HepG2 (cell line): Measurements from ENCODE around the gene UNKL. TPM values are rescaled to one million over a fixed set of nuclear protein-coding genes. Genes with fewer than 3 reads are reported as not detected.

Experiments used
- BRCA1 ChIP-seq: sonication (generic); formaldehyde crosslinking; IDR thresholded peaks from 2 replicates; pipeline ENCODE4 v1.4.0; 2020; ENCODE audit warnings: missing genetic modification reagents
- CC2D1A ChIP-seq: sonication (generic); formaldehyde crosslinking; IDR thresholded peaks from 2 replicates; pipeline ENCODE4 v1.8.1; 2023; ENCODE audit warnings: mild to moderate bottlenecking, missing genetic modification reagents
- MYNN ChIP-seq: sonication (generic); formaldehyde crosslinking; IDR thresholded peaks from 2 replicates; pipeline ENCODE4 v1.4.0; 2020; ENCODE audit warnings: mild to moderate bottlenecking, low read depth, missing genetic modification reagents
- TEAD2 ChIP-seq: sonication (generic); formaldehyde crosslinking; IDR thresholded peaks from 2 replicates; pipeline ENCODE4 v1.9.0; 2021; ENCODE audit warnings: missing genetic modification reagents
- TOE1 ChIP-seq: sonication (generic); formaldehyde crosslinking; IDR thresholded peaks from 2 replicates; pipeline ENCODE4 v1.4.0; 2020; ENCODE audit warnings: mild to moderate bottlenecking, missing genetic modification reagents
- XRCC5 ChIP-seq: fragments of 200-400 bp; formaldehyde crosslinking; optimal IDR thresholded peaks from 2 replicates; pipeline ENCODE3; 2017; ENCODE audit warnings: mild to moderate bottlenecking, low read length
- ZBTB21 ChIP-seq: sonication (generic); formaldehyde crosslinking; IDR thresholded peaks from 2 replicates; pipeline ENCODE4 v1.4.0; 2020; ENCODE audit warnings: missing genetic modification reagents
- ZBTB38 ChIP-seq: sonication (generic); formaldehyde crosslinking; IDR thresholded peaks from 2 replicates; pipeline ENCODE4 v1.5.1; 2020; ENCODE audit warnings: mild to moderate bottlenecking, missing genetic modification reagents
- ZFP41 ChIP-seq: sonication (generic); formaldehyde crosslinking; IDR thresholded peaks from 2 replicates; pipeline ENCODE4 v1.4.0; 2020; ENCODE audit warnings: mild to moderate bottlenecking, missing genetic modification reagents, borderline replicate concordance
- ZNF335 ChIP-seq: sonication (generic); formaldehyde crosslinking; IDR thresholded peaks from 2 replicates; pipeline ENCODE4 v1.4.0; 2020; ENCODE audit warnings: missing genetic modification reagents
- ZNF441 ChIP-seq: sonication (generic); formaldehyde crosslinking; IDR thresholded peaks from 2 replicates; pipeline ENCODE4 v1.7.0; 2021; ENCODE audit warnings: missing genetic modification reagents, borderline replicate concordance
- ZNF446 ChIP-seq: sonication (generic); formaldehyde crosslinking; IDR thresholded peaks from 2 replicates; pipeline ENCODE4 v1.5.0; 2020; ENCODE audit warnings: mild to moderate bottlenecking, missing genetic modification reagents
- ZNF660 ChIP-seq: sonication (generic); formaldehyde crosslinking; IDR thresholded peaks from 2 replicates; pipeline ENCODE4 v1.5.1; 2020; ENCODE audit warnings: mild to moderate bottlenecking, low read depth, missing genetic modification reagents, borderline replicate concordance
- ZSCAN20 ChIP-seq: sonication (generic); formaldehyde crosslinking; IDR thresholded peaks from 2 replicates; pipeline ENCODE4 v1.4.0; 2020; ENCODE audit warnings: missing genetic modification reagents, mild to moderate bottlenecking, borderline replicate concordance
- ZSCAN21 ChIP-seq: sonication (generic); formaldehyde crosslinking; IDR thresholded peaks from 2 replicates; pipeline ENCODE4 v1.8.0; 2022; ENCODE audit warnings: mild to moderate bottlenecking, missing genetic modification reagents, moderate library complexity, borderline replicate concordance
- polyA plus RNA-seq, 8 experiments: library from polyadenylated mRNA; depleted of rRNA in 3 of 8; stranded (reverse) in 7 of 8; unstranded in 1 of 8; fragments of >200 nt; fragmentation: Illumina TruSeq in 4 of 8; extraction: Trizol in 4 of 8; gene quantifications; 2 replicates each; pipeline versions ENCODE4 v1.2.1 to v1.2.3, GENCODE V29; 2011 to 2016; ENCODE audit warnings: low read depth in 4 of 8, missing spikeins in 1 of 8, mixed read lengths in 1 of 8; ENCODE audit not compliant: insufficient read depth in 1 of 8
- total RNA-seq, 5 experiments: library from RNA; depleted of rRNA; stranded (reverse); fragments of >200 nt; fragmentation: Illumina TruSeq; extraction: Trizol; gene quantifications; 2 replicates each; pipeline ENCODE4 v1.2.3, GENCODE V29; 2016; ENCODE audit warnings: low read depth in 1 of 5
- TF ChIP-seq, protein P1 (sequence below): sonication (generic); formaldehyde crosslinking; IDR thresholded peaks from 2 replicates; pipeline ENCODE4 v1.9.0; 2021; ENCODE audit warnings: missing genetic modification reagents, borderline replicate concordance
- TF ChIP-seq, protein P2 (sequence below): sonication (generic); formaldehyde crosslinking; IDR thresholded peaks from 2 replicates; pipeline ENCODE4 v1.4.0; 2020; ENCODE audit warnings: missing genetic modification reagents
- TF ChIP-seq, protein P3 (sequence below), 2 experiments: sonication (generic) in 1 of 2; formaldehyde crosslinking in 1 of 2; IDR thresholded peaks; 2 replicates each; pipeline versions ENCODE4 v1.4.0 to v1.6.1; 2018 to 2020; ENCODE audit warnings: missing genetic modification reagents in 2 of 2, borderline replicate concordance in 1 of 2, low read depth in 1 of 2, mild to moderate bottlenecking in 1 of 2, missing biosample characterization in 1 of 2

UNKL gene
- total and polyA plus RNA-seq, 2 of the 13 experiments (the other 11 are each of a cell fraction or from before 2014, with no cell fraction given): 10.4 to 17.6 TPM

DNA sequence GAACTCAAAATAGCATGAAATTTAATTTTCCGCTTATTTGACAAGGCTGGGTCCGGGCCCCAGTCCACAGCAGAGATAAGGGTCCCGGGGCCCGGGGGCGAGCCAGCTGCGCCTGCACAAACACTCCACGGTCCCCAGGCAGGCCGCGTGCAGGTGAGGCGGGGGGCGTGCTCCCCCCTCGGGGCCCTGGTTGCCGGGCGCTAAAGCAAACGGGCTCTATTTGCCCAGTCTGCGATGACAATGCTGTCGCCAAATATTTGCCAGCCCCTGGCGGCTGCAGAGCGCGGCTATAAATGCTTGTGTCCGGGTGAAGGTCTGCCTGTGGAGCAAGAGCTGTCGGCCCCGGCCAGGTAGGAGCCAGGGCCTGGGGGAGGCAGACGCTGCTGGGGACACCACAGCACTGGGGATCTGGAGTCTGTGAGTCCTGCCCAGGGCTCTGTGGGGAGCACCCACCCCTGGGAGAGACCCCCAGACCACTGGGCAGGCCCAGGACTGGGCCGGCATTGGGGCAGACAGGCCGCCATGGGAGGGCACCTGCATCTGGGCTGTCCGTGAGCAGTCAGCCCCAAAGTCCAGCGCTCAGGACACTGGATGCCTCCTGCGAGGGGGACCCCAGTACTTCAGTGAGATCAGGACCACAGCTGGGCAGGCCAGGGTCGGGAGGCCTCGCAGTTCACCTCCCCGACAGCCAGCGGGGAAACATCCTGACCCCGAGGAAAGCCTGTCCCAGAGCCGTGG, 16.4 kb upstream of the UNKL start, which contains the start of gene PERCC1 (continued):
- TF ChIP-seq, protein P1, sequence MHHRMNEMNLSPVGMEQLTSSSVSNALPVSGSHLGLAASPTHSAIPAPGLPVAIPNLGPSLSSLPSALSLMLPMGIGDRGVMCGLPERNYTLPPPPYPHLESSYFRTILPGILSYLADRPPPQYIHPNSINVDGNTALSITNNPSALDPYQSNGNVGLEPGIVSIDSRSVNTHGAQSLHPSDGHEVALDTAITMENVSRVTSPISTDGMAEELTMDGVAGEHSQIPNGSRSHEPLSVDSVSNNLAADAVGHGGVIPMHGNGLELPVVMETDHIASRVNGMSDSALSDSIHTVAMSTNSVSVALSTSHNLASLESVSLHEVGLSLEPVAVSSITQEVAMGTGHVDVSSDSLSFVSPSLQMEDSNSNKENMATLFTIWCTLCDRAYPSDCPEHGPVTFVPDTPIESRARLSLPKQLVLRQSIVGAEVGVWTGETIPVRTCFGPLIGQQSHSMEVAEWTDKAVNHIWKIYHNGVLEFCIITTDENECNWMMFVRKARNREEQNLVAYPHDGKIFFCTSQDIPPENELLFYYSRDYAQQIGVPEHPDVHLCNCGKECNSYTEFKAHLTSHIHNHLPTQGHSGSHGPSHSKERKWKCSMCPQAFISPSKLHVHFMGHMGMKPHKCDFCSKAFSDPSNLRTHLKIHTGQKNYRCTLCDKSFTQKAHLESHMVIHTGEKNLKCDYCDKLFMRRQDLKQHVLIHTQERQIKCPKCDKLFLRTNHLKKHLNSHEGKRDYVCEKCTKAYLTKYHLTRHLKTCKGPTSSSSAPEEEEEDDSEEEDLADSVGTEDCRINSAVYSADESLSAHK (CRISPR knock-in tag): no peak
- TF ChIP-seq, protein P2, sequence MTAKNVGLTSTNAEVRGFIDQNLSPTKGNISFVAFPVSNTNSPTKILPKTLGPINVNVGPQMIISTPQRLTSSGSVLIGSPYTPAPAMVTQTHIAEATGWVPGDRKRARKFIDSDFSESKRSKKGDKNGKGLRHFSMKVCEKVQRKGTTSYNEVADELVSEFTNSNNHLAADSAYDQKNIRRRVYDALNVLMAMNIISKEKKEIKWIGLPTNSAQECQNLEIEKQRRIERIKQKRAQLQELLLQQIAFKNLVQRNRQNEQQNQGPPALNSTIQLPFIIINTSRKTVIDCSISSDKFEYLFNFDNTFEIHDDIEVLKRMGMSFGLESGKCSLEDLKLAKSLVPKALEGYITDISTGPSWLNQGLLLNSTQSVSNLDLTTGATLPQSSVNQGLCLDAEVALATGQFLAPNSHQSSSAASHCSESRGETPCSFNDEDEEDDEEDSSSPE (CRISPR knock-in tag): peak; percentile 60
- TF ChIP-seq ZSCAN20 (CRISPR knock-in tag) (no peak), ZBTB38 (0 out of 2 replicates have a peak, but pooled peaks have one; percentile 19), ZFP41 (CRISPR knock-in tag) (no peak), CC2D1A (no peak), ZNF446 (CRISPR knock-in tag) (no peak), TEAD2 (no peak), BRCA1 (CRISPR knock-in tag) (no peak), MYNN (0 out of 2 replicates have a peak, but pooled peaks have one; percentile 46), ZNF335 (CRISPR knock-in tag) (peak; percentile 50; the same call in 1 of the 2 replicates), XRCC5 (peak; percentile 78), ZSCAN21 (CRISPR knock-in tag) (0 out of 2 replicates have a peak, but pooled peaks have one; percentile 29), TOE1 (no peak), ZBTB21 (CRISPR knock-in tag) (no peak), ZNF441 (CRISPR knock-in tag) (0 out of 2 replicates have a peak, but pooled peaks have one; percentile 34), ZNF660 (no peak)
- TF ChIP-seq, protein P3, sequence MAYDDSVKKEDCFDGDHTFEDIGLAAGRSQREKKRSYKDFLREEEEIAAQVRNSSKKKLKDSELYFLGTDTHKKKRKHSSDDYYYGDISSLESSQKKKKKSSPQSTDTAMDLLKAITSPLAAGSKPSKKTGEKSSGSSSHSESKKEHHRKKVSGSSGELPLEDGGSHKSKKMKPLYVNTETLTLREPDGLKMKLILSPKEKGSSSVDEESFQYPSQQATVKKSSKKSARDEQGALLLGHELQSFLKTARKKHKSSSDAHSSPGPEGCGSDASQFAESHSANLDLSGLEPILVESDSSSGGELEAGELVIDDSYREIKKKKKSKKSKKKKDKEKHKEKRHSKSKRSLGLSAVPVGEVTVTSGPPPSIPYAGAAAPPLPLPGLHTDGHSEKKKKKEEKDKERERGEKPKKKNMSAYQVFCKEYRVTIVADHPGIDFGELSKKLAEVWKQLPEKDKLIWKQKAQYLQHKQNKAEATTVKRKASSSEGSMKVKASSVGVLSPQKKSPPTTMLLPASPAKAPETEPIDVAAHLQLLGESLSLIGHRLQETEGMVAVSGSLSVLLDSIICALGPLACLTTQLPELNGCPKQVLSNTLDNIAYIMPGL (CRISPR knock-in tag; IDR thresholded peaks at IDR 0.05; ENCODE audit: borderline replicate concordance in 1 of 2, low read depth in 1 of 2): peak; percentile 59 to 71; a peak in 3 of 4 replicates
